Gastrocnemius medialis (tissue), 4 donors: ENCODE data around the gene TPRX1. TPM values are rescaled to one million over a fixed set of nuclear protein-coding genes. Genes with fewer than 3 reads are reported as not detected.
"Not testable (repeated sequence)": the region's sequence is repeated elsewhere in the genome, so short reads cannot be mapped to it uniquely, and the experiment has no call there.

ENCODE experiments used
- ATAC-seq, 2 donors: fragments of 150-250 bp; one replicate each; pipeline ENCODE4 v1.9.1; 2016
- DNase-seq, 2 donors: peaks; one replicate each; pipeline ENCODE4 v3.0.0-alpha.2; 2019
- H3K27ac ChIP-seq, 4 donors: fragments of 200-600 bp; sonication (generic); 1 replicate in 1 of 4; 2 replicates in 3 of 4; pipeline ENCODE4 v1.5.1; 2016 to 2018; ENCODE audit warnings: mild to moderate bottlenecking in 2 of 4, moderate library complexity in 1 of 4
- H3K27me3 ChIP-seq, 3 donors: fragments of 200-600 bp; sonication (generic) in 2 of 3; 1 replicate in 1 of 3; 2 replicates in 2 of 3; pipeline versions ENCODE4 v1.5.1 to v1.6.0; 2016 to 2019; ENCODE audit warnings: mild to moderate bottlenecking in 1 of 3, moderate library complexity in 1 of 3
- H3K36me3 ChIP-seq, 2 donors: fragments of 200-600 bp; sonication (generic) in 1 of 2; one replicate each; pipeline ENCODE4 v1.5.1; 2017 to 2018
- H3K4me1 ChIP-seq, 2 donors: fragments of 200-600 bp; sonication (generic) in 1 of 2; one replicate each; pipeline ENCODE4 v1.5.1; 2016 to 2017; ENCODE audit warnings: mild to moderate bottlenecking in 2 of 2
- H3K4me3 ChIP-seq, 4 donors: fragments of 200-600 bp; sonication (generic) in 3 of 4; 1 replicate in 1 of 4; 2 replicates in 3 of 4; pipeline ENCODE4 v1.5.1; 2016 to 2019; ENCODE audit warnings: mild to moderate bottlenecking in 2 of 4
- H3K9me3 ChIP-seq, 3 donors: fragments of 200-600 bp; sonication (generic) in 2 of 3; 1 replicate in 1 of 3; 2 replicates in 2 of 3; pipeline ENCODE4 v1.5.1; 2016 to 2019
- POLR2A ChIP-seq, 2 donors: fragments of 450-650 bp; IDR thresholded peaks; one replicate each; pipeline ENCODE4 v1.6.1; 2017; ENCODE audit warnings: antibody characterized with exemption in 2 of 2, mild to moderate bottlenecking in 2 of 2, moderate library complexity in 2 of 2
- in situ Hi-C, 4 donors: fragments of 200-750 bp; cut with MboI; loops; one replicate each; pipeline versions ENCODE4 v1.15.0 to v1.8.0; 2017; ENCODE audit warnings: low sequenced_read_pairs in 4 of 4
- intact Hi-C: fragments of 100-400 bp; cut with DNase I; formaldehyde crosslinking; loops from one replicate; pipeline ENCODE4 v1.15.1; 2023; ENCODE audit warnings: low total_unique reads
- total RNA-seq, 4 donors: library from RNA; depleted of rRNA; stranded (reverse); fragments of >200 nt; gene quantifications; one replicate each; pipeline versions ENCODE4 v1.1.0 to v1.2.3, GENCODE V29; 2016
- TF ChIP-seq, protein P1 (sequence below), 5 experiments: fragments of 450-650 bp in 3 of 5; fragments of 200-600 bp in 2 of 5; sonication (generic) in 2 of 5; IDR thresholded peaks in 4 of 5; conservative IDR thresholded peaks in 1 of 5; 1 replicate in 4 of 5; 2 replicates in 1 of 5; pipeline ENCODE4 v1.5.1; 2016 to 2019; ENCODE audit warnings: antibody characterized with exemption in 5 of 5, mild to moderate bottlenecking in 3 of 5, moderate library complexity in 3 of 5

TPRX1 gene
- total RNA-seq, 4 donors from 2014 or later, result not detected

- ATAC-seq, result no peak
- Histone ChIP-seq H3K27ac (no peak overlapping the region), H3K27me3 (peaks cover 0 to 10% (median 6%) of the 10 kb centered on the region in 3 donors), H3K36me3 (no peaks in the 10 kb centered on the region), H3K4me1 (no peaks in the 10 kb centered on the region), H3K9me3 (peaks cover 0 to 5% (median 0%) of the 10 kb centered on the region in 3 donors), H3K4me3 (no peak overlapping the region)
- TF ChIP-seq, protein P1, sequence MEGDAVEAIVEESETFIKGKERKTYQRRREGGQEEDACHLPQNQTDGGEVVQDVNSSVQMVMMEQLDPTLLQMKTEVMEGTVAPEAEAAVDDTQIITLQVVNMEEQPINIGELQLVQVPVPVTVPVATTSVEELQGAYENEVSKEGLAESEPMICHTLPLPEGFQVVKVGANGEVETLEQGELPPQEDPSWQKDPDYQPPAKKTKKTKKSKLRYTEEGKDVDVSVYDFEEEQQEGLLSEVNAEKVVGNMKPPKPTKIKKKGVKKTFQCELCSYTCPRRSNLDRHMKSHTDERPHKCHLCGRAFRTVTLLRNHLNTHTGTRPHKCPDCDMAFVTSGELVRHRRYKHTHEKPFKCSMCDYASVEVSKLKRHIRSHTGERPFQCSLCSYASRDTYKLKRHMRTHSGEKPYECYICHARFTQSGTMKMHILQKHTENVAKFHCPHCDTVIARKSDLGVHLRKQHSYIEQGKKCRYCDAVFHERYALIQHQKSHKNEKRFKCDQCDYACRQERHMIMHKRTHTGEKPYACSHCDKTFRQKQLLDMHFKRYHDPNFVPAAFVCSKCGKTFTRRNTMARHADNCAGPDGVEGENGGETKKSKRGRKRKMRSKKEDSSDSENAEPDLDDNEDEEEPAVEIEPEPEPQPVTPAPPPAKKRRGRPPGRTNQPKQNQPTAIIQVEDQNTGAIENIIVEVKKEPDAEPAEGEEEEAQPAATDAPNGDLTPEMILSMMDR (IDR thresholded peaks at IDR 0.05 in 4 of 5, conservative IDR thresholded peaks at IDR 0.05 in 1 of 5), result no peak
- TF ChIP-seq POLR2A (IDR thresholded peaks at IDR 0.05), result no peak
- DNase-seq, result no peak
- in situ Hi-C loops, result no loop called here
- intact Hi-C loops, result no loop called here
Observed at GRCh38 chr19:47824396-47824795, 20.0 kb upstream of the TPRX1 start.

DNA sequence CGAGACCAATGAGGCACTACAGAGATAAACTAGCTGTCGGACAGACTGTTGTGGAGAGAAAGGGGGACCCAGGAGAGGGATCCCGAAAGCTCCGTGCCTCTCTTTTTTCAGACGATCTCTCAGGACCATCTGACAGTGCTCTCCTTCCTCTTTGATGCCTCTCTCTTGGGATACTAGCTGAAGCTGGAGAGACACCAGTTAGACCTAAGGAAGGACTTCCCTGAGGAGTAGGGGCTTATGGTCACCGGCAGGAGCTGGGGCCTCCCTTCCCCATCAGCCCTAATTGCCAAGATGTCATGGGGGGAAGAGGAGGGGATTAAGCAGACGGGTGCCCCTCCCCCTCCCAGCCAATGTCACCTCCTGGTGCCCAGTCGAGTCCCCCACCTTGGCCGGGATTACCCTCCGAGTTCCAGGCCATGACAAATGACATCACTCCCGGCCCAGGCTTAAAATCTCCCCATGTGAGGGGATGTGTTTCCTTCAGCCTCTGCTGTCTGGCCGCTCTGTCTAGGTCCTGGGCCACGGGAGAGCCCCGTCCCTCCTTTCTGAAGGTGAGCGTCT lies 17.2 kb upstream of the TPRX1 start, which contains the start of gene CRX:
CRX (plus strand) TSS at position 478 of the 561 bp plus-strand sequence. CDS start 12,507 bp downstream, outside the sequence.
- ATAC-seq, result no peak
- H3K4me1 ChIP-seq, result no peaks in the 10 kb centered on the region
- no peaks in the 10 kb centered on the region for H3K36me3 ChIP-seq
- no peak for TF ChIP-seq POLR2A (IDR thresholded peaks at IDR 0.05)
- TF ChIP-seq, protein P1 (IDR thresholded peaks at IDR 0.05 in 4 of 5, conservative IDR thresholded peaks at IDR 0.05 in 1 of 5), result no peak
- no peak within 1 kb of the TSS for H3K4me3 ChIP-seq
- H3K27me3 ChIP-seq, result peaks cover 0 to 16% (median 16%) of the 10 kb centered on the region in 3 donors
- H3K9me3 ChIP-seq, result no peaks in the 10 kb centered on the region
- H3K27ac ChIP-seq, result no peak within 1 kb of the TSS
- in situ Hi-C loops, result no loop called here
- no peak for DNase-seq
- intact Hi-C loops, result no loop called here

- DNase-seq, result no peak
- intact Hi-C loops (no loop called here), in situ Hi-C loops (no loop called here)
- H3K4me3 ChIP-seq, result no peak overlapping the region
- TF ChIP-seq, protein P1 (IDR thresholded peaks at IDR 0.05 in 4 of 5, conservative IDR thresholded peaks at IDR 0.05 in 1 of 5), result no peak
- no peak for TF ChIP-seq POLR2A (IDR thresholded peaks at IDR 0.05)
- H3K36me3 ChIP-seq, result no peaks in the 10 kb centered on the region
- no peaks in the 10 kb centered on the region for H3K4me1 ChIP-seq
- ATAC-seq, result no peak
- H3K27ac ChIP-seq, result no peak overlapping the region
- peaks cover 0 to 16% (median 16%) of the 10 kb centered on the region in 3 donors for H3K27me3 ChIP-seq
- no peaks in the 10 kb centered on the region for H3K9me3 ChIP-seq
Observed at GRCh38 chr19:47820410-47820809, 16.1 kb upstream of the TPRX1 start.

- no peak overlapping the region for H3K27ac ChIP-seq
- ATAC-seq, result no peak
- no peaks in the 10 kb centered on the region for H3K9me3 ChIP-seq
- intact Hi-C loops (no loop called here), in situ Hi-C loops (no loop called here)
- H3K4me1 ChIP-seq, result no peaks in the 10 kb centered on the region
- H3K4me3 ChIP-seq, result no peak overlapping the region
- H3K36me3 ChIP-seq, result no peaks in the 10 kb centered on the region
- DNase-seq, result no peak
- peaks cover 0 to 16% (median 16%) of the 10 kb centered on the region in 3 donors for H3K27me3 ChIP-seq
- TF ChIP-seq, protein P1 (IDR thresholded peaks at IDR 0.05 in 4 of 5, conservative IDR thresholded peaks at IDR 0.05 in 1 of 5), result no peak
- TF ChIP-seq POLR2A (IDR thresholded peaks at IDR 0.05), result no peak
Observed at GRCh38 chr19:47819858-47820257, 15.5 kb upstream of the TPRX1 start.

DNA sequence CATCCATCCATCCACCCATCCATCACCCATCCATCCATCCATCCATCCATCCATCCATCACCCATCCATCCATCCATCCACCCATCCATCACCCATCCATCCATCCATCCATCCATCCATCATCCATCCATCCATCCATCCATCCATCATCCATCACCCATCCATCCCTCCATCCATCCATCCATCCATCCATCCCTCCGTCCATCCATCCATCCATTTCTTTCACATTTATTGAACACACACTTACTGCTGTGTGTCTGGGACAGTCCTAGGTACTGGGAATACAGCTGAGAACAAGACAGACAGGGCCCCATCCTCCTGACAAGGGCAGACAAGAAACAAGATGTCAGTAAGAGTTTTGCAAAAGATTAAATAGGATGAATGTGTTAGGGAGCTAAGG lies 13.9 kb upstream of the TPRX1 start:
- DNase-seq, H3K36me3 ChIP-seq, in situ Hi-C loops, H3K4me1 ChIP-seq, H3K9me3 ChIP-seq, H3K27ac ChIP-seq, H3K4me3 ChIP-seq, intact Hi-C loops, ATAC-seq: not testable (repeated sequence)
- peaks cover 0 to 16% (median 16%) of the 10 kb centered on the region in 3 donors for H3K27me3 ChIP-seq

DNA sequence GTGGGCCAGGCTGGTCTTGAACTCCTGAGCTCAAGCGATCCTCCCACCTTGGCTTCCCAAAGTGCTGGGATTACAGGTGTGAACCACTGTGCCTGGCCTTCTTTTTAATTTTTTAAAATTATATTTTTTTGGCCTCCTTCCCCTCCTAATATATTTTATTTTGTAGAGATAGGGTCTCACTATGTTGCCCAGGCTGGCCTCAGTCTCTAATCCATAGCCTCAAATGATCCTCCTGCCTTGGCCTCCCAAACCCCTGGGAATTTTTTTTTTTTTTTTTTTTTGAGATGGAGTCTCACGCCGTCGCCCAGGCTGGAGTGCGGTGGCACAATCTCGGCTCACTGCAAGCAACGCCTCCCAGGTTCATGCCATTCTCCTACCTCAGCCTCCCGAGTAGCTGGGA lies 11.9 kb upstream of the TPRX1 start:
- H3K36me3 ChIP-seq, H3K27ac ChIP-seq, ATAC-seq, in situ Hi-C loops, intact Hi-C loops, H3K4me3 ChIP-seq, H3K9me3 ChIP-seq, H3K4me1 ChIP-seq, DNase-seq: not testable (repeated sequence)
- H3K27me3 ChIP-seq, result peaks cover 0 to 16% (median 13%) of the 10 kb centered on the region in 3 donors
